H7 (cell line): Measurements from ENCODE around the gene RPS27L. TPM values are rescaled to one million over a fixed set of nuclear protein-coding genes. Genes with fewer than 3 reads are reported as not detected.

Source experiments
- DNase-seq: peaks from one replicate; pipeline ENCODE4 v3.0.0; 2012
- H3K27me3 ChIP-seq: 2 replicates; pipeline ENCODE4 v1.6.0; 2011; ENCODE audit warnings: mild to moderate bottlenecking, low read length; ENCODE audit not compliant: control insufficient read depth, insufficient read depth
- H3K36me3 ChIP-seq: replicated peaks from 2 replicates; pipeline ENCODE4 v1.5.1; 2011; ENCODE audit warnings: low read length; ENCODE audit not compliant: control insufficient read depth, insufficient read depth
- H3K4me3 ChIP-seq: 2 replicates; pipeline ENCODE4 v1.5.1; 2011; ENCODE audit warnings: low read depth, mild to moderate bottlenecking, control low read depth, low read length, moderate library complexity; ENCODE audit not compliant: insufficient read depth
- total RNA-seq: library from RNA; depleted of rRNA; stranded (reverse); fragments of >200 nt; shearing (Covaris generic); gene quantifications from 2 replicates; pipeline ENCODE4 v1.2.3, GENCODE V29; 2014; rRNA removed

RPS27L gene
- total RNA-seq, result 26.9 and 29.0 TPM in 2 replicates

- Histone ChIP-seq H3K27me3 (no peaks in the 10 kb centered on the region; the same call in 1 of the 2 replicates), H3K4me3 (peak within 1 kb of the TSS; percentile 87), H3K36me3 (peaks cover 7% of the 10 kb centered on the region)
- DNase-seq, result peak; percentile 93
Measured at GRCh38 chr15:63157118-63157843, at the start of gene RPS27L. RPS27L (minus strand) TSS chr15:63157477; CDS start chr15:63157405, 72 bp downstream.

- DNase-seq, result no peak
- Histone ChIP-seq H3K36me3 (no peaks in the 10 kb centered on the region), H3K4me3 (no peak overlapping the region), H3K27me3 (no peaks in the 10 kb centered on the region)
Measured at GRCh38 chr15:63206079-63206478, 48.8 kb upstream of the RPS27L start.

GRCh38 chr15:63203451-63204090 lies 46.3 kb upstream of the RPS27L start:
- Histone ChIP-seq H3K36me3 (no peaks in the 10 kb centered on the region), H3K4me3 (no peak overlapping the region), H3K27me3 (no peaks in the 10 kb centered on the region)
- DNase-seq, result no peak

GRCh38 chr15:63202861-63203260 lies 45.6 kb upstream of the RPS27L start:
- no peak for DNase-seq
- Histone ChIP-seq H3K36me3 (no peaks in the 10 kb centered on the region), H3K4me3 (no peak overlapping the region), H3K27me3 (no peaks in the 10 kb centered on the region)

GRCh38 chr15:63200464-63201249 lies 43.4 kb upstream of the RPS27L start:
- no peaks in the 10 kb centered on the region for H3K27me3 ChIP-seq
- no peaks in the 10 kb centered on the region for H3K36me3 ChIP-seq
- DNase-seq, result no peak
- H3K4me3 ChIP-seq, result no peak overlapping the region

GRCh38 chr15:63198371-63199250 lies 41.3 kb upstream of the RPS27L start:
- DNase-seq, result no peak
- H3K27me3 ChIP-seq, result no peaks in the 10 kb centered on the region
- H3K4me3 ChIP-seq, result no peak overlapping the region
- H3K36me3 ChIP-seq, result no peaks in the 10 kb centered on the region

GRCh38 chr15:63197626-63198025 lies 40.3 kb upstream of the RPS27L start:
- Histone ChIP-seq H3K27me3 (no peaks in the 10 kb centered on the region), H3K36me3 (no peaks in the 10 kb centered on the region), H3K4me3 (no peak overlapping the region)
- DNase-seq, result no peak

- no peaks in the 10 kb centered on the region for H3K36me3 ChIP-seq
- no peak for DNase-seq
- H3K27me3 ChIP-seq, result no peaks in the 10 kb centered on the region
- H3K4me3 ChIP-seq, result no peak overlapping the region
Measured at GRCh38 chr15:63196842-63197241, 39.6 kb upstream of the RPS27L start.

- no peaks in the 10 kb centered on the region for H3K27me3 ChIP-seq
- DNase-seq, result no peak
- no peaks in the 10 kb centered on the region for H3K36me3 ChIP-seq
- H3K4me3 ChIP-seq, result no peak overlapping the region
Measured at GRCh38 chr15:63195569-63196015, 38.3 kb upstream of the RPS27L start.

- Histone ChIP-seq H3K4me3 (no peak overlapping the region), H3K36me3 (no peaks in the 10 kb centered on the region)
- no peak for DNase-seq
Measured at GRCh38 chr15:63194880-63195568, 37.7 kb upstream of the RPS27L start.

GRCh38 chr15:63194302-63194701 lies 37.0 kb upstream of the RPS27L start:
- H3K27me3 ChIP-seq, result no peaks in the 10 kb centered on the region
- H3K36me3 ChIP-seq, result no peaks in the 10 kb centered on the region
- no peak for DNase-seq
- H3K4me3 ChIP-seq, result no peak overlapping the region

More at GRCh38 chr15:63194880-63195568, 37.7 kb upstream of the RPS27L start:
- H3K27me3 ChIP-seq, result no peaks in the 10 kb centered on the region

GRCh38 chr15:63192619-63193206 lies 35.4 kb upstream of the RPS27L start:
- DNase-seq, result no peak
- Histone ChIP-seq H3K4me3 (no peak overlapping the region), H3K36me3 (no peaks in the 10 kb centered on the region), H3K27me3 (no peaks in the 10 kb centered on the region)

- Histone ChIP-seq H3K4me3 (no peak overlapping the region), H3K36me3 (no peaks in the 10 kb centered on the region)
- no peak for DNase-seq
Measured at GRCh38 chr15:63191895-63192618, 34.8 kb upstream of the RPS27L start.

More at GRCh38 chr15:63191895-63192618, 34.8 kb upstream of the RPS27L start:
- no peaks in the 10 kb centered on the region for H3K27me3 ChIP-seq
